Measurements from ENCODE around the gene SNRPB2.

Gene SNRPB2

GRCh38 chr20:16752082-16752481 lies 22.3 kb downstream of the SNRPB2 start:
- H3K27ac Mint-ChIP-seq, result no peak overlapping the region
- no peaks in the 10 kb centered on the region for H3K27me3 Mint-ChIP-seq
- H3K9me3 Mint-ChIP-seq (ENCODE audit: low read depth), result no peaks in the 10 kb centered on the region
- no peak overlapping the region for H3K4me3 Mint-ChIP-seq
- peaks cover 3% of the 10 kb centered on the region for H3K4me1 Mint-ChIP-seq (ENCODE audit: low read depth)
- H3K36me3 Mint-ChIP-seq, result no peaks in the 10 kb centered on the region

- H3K4me1 Mint-ChIP-seq (ENCODE audit: low read depth), result peaks cover 3% of the 10 kb centered on the region
- H3K36me3 Mint-ChIP-seq, result no peaks in the 10 kb centered on the region
- no peak overlapping the region for H3K4me3 Mint-ChIP-seq
- no peaks in the 10 kb centered on the region for H3K27me3 Mint-ChIP-seq
- no peak overlapping the region for H3K27ac Mint-ChIP-seq
- H3K9me3 Mint-ChIP-seq (ENCODE audit: low read depth), result no peaks in the 10 kb centered on the region
Observed at GRCh38 chr20:16752901-16753300, 23.1 kb downstream of the SNRPB2 start.

- Mint-ChIP-seq H3K4me3 (no peak overlapping the region), H3K27me3 (peaks cover 6% of the 10 kb centered on the region), H3K4me1 (ENCODE audit: low read depth) (no peaks in the 10 kb centered on the region), H3K27ac (no peak overlapping the region), H3K9me3 (ENCODE audit: low read depth) (no peaks in the 10 kb centered on the region), H3K36me3 (no peaks in the 10 kb centered on the region)
Observed at GRCh38 chr20:16758454-16759180, 28.8 kb downstream of the SNRPB2 start.

- Mint-ChIP-seq H3K27me3 (peaks cover 6% of the 10 kb centered on the region), H3K9me3 (ENCODE audit: low read depth) (no peaks in the 10 kb centered on the region), H3K4me1 (ENCODE audit: low read depth) (no peaks in the 10 kb centered on the region), H3K27ac (no peak overlapping the region), H3K36me3 (no peaks in the 10 kb centered on the region), H3K4me3 (no peak overlapping the region)
Observed at GRCh38 chr20:16759181-16759563, 29.3 kb downstream of the SNRPB2 start.

GRCh38 chr20:16760431-16761304 lies 30.8 kb downstream of the SNRPB2 start:
- H3K27me3 Mint-ChIP-seq, result peaks cover 9% of the 10 kb centered on the region
- no peaks in the 10 kb centered on the region for H3K9me3 Mint-ChIP-seq (ENCODE audit: low read depth)
- H3K36me3 Mint-ChIP-seq, result no peaks in the 10 kb centered on the region
- H3K4me3 Mint-ChIP-seq, result no peak overlapping the region
- H3K27ac Mint-ChIP-seq, result no peak overlapping the region
- H3K4me1 Mint-ChIP-seq (ENCODE audit: low read depth), result no peaks in the 10 kb centered on the region

GRCh38 chr20:16761305-16761829 lies 31.5 kb downstream of the SNRPB2 start:
- peaks cover 11% of the 10 kb centered on the region for H3K27me3 Mint-ChIP-seq
- H3K27ac Mint-ChIP-seq, result no peak overlapping the region
- H3K4me1 Mint-ChIP-seq (ENCODE audit: low read depth), result no peaks in the 10 kb centered on the region
- no peak overlapping the region for H3K4me3 Mint-ChIP-seq
- no peaks in the 10 kb centered on the region for H3K36me3 Mint-ChIP-seq
- H3K9me3 Mint-ChIP-seq (ENCODE audit: low read depth), result no peaks in the 10 kb centered on the region

- H3K36me3 Mint-ChIP-seq, result no peaks in the 10 kb centered on the region
- no peak overlapping the region for H3K27ac Mint-ChIP-seq
- no peaks in the 10 kb centered on the region for H3K9me3 Mint-ChIP-seq (ENCODE audit: low read depth)
- H3K4me3 Mint-ChIP-seq, result no peak overlapping the region
- H3K27me3 Mint-ChIP-seq, result peaks cover 16% of the 10 kb centered on the region
- H3K4me1 Mint-ChIP-seq (ENCODE audit: low read depth), result no peaks in the 10 kb centered on the region
Observed at GRCh38 chr20:16764560-16764959, 34.7 kb downstream of the SNRPB2 start.

GRCh38 chr20:16771213-16771612 lies 41.4 kb downstream of the SNRPB2 start:
- Mint-ChIP-seq H3K4me1 (ENCODE audit: low read depth) (no peaks in the 10 kb centered on the region), H3K9me3 (ENCODE audit: low read depth) (no peaks in the 10 kb centered on the region), H3K36me3 (no peaks in the 10 kb centered on the region), H3K4me3 (no peak overlapping the region), H3K27me3 (peaks cover 13% of the 10 kb centered on the region), H3K27ac (no peak overlapping the region)

- Mint-ChIP-seq H3K9me3 (ENCODE audit: low read depth) (no peaks in the 10 kb centered on the region), H3K27ac (no peak overlapping the region), H3K36me3 (no peaks in the 10 kb centered on the region), H3K27me3 (peaks cover 8% of the 10 kb centered on the region), H3K4me1 (ENCODE audit: low read depth) (no peaks in the 10 kb centered on the region), H3K4me3 (no peak overlapping the region)
Observed at GRCh38 chr20:16775961-16776360, 46.1 kb downstream of the SNRPB2 start.

- Mint-ChIP-seq H3K27me3 (peaks cover 6% of the 10 kb centered on the region), H3K4me1 (ENCODE audit: low read depth) (no peaks in the 10 kb centered on the region), H3K4me3 (no peak overlapping the region), H3K27ac (no peak overlapping the region), H3K36me3 (no peaks in the 10 kb centered on the region), H3K9me3 (ENCODE audit: low read depth) (no peaks in the 10 kb centered on the region)
Observed at GRCh38 chr20:16777126-16777525, 47.3 kb downstream of the SNRPB2 start.

GRCh38 chr20:16778159-16778558 lies 48.3 kb downstream of the SNRPB2 start:
- Mint-ChIP-seq H3K9me3 (ENCODE audit: low read depth) (peaks cover 7% of the 10 kb centered on the region), H3K4me3 (no peak overlapping the region), H3K36me3 (no peaks in the 10 kb centered on the region), H3K4me1 (ENCODE audit: low read depth) (no peaks in the 10 kb centered on the region), H3K27ac (no peak overlapping the region), H3K27me3 (peaks cover 3% of the 10 kb centered on the region)

GRCh38 chr20:16781496-16781895 lies 51.7 kb downstream of the SNRPB2 start:
- H3K36me3 Mint-ChIP-seq, result no peaks in the 10 kb centered on the region
- H3K27ac Mint-ChIP-seq, result no peak overlapping the region
- peaks cover 6% of the 10 kb centered on the region for H3K27me3 Mint-ChIP-seq
- H3K4me3 Mint-ChIP-seq, result no peak overlapping the region
- H3K9me3 Mint-ChIP-seq (ENCODE audit: low read depth), result peaks cover 12% of the 10 kb centered on the region
- no peaks in the 10 kb centered on the region for H3K4me1 Mint-ChIP-seq (ENCODE audit: low read depth)

- Mint-ChIP-seq H3K27ac (no peak overlapping the region), H3K4me3 (no peak overlapping the region), H3K4me1 (ENCODE audit: low read depth) (no peaks in the 10 kb centered on the region), H3K9me3 (ENCODE audit: low read depth) (peaks cover 12% of the 10 kb centered on the region), H3K27me3 (peaks cover 11% of the 10 kb centered on the region), H3K36me3 (no peaks in the 10 kb centered on the region)
Observed at GRCh38 chr20:16785226-16785625, 55.4 kb downstream of the SNRPB2 start.

All from activated naive CD8-positive, alpha-beta T cell (primary cell).